Transverse colon (tissue), 3 donors: ENCODE data around the gene POC1A.

Experiments used
- CTCF ChIP-seq, 5 experiments: fragments of 200-600 bp in 3 of 5; fragments of 450-650 bp in 2 of 5; sonication (generic) in 3 of 5; IDR thresholded peaks; 1 replicate in 2 of 5; 2 replicates in 3 of 5; pipeline ENCODE4 v1.5.1; 2016 to 2017; ENCODE audit warnings: antibody characterized with exemption in 5 of 5, inconsistent platforms in 3 of 5, mild to moderate bottlenecking in 2 of 5, moderate library complexity in 1 of 5
- POLR2A ChIP-seq: fragments of 450-650 bp; IDR thresholded peaks from one replicate; pipeline ENCODE4 v1.6.1; 2016; ENCODE audit warnings: antibody characterized with exemption, mild to moderate bottlenecking, moderate library complexity

GRCh38 chr3:52191663-52192062 is 37.4 kb upstream of the POC1A start:
- TF ChIP-seq CTCF (IDR thresholded peaks at IDR 0.05), result no peak
- no peak for TF ChIP-seq POLR2A
